Suprapubic skin (tissue), 3 donors: ENCODE data around the gene PDRG1.

Source experiments
- CTCF ChIP-seq, 2 donors: fragments of 200-600 bp in 1 of 2; fragments of 450-650 bp in 1 of 2; sonication (generic) in 1 of 2; IDR thresholded peaks; one replicate each; pipeline ENCODE4 v1.5.1; 2016 to 2019; ENCODE audit warnings: antibody characterized with exemption in 2 of 2, mild to moderate bottlenecking in 1 of 2, moderate library complexity in 1 of 2
- EP300 ChIP-seq: sonication (generic); formaldehyde crosslinking; IDR thresholded peaks from one replicate; pipeline ENCODE4 v1.6.1; 2017; ENCODE audit warnings: antibody characterized with exemption

GRCh38 chr20:31923388-31924331 lies 28.2 kb downstream of the PDRG1 start:
- no peak for TF ChIP-seq CTCF (IDR thresholded peaks at IDR 0.05)
- no peak for TF ChIP-seq EP300
